GM12878 (cell line): Measurements from ENCODE around the gene EIF5A. TPM values are rescaled to one million over a fixed set of nuclear protein-coding genes. Genes with fewer than 3 reads are reported as not detected.

Source experiments
- ATAC-seq: fragments of 200-7000 bp; cut with Tn5 transposase; 3 replicates; pipeline ENCODE4 v1.9.1; 2020; ENCODE audit warnings: mild to moderate bottlenecking, moderate library complexity
- BruUV-seq: library from RNA; stranded (reverse); fragments of 400-500 nt; replicated peaks from 2 replicates; lab custom pipeline; 2021; lab: Mats Ljungman, UMichigan
- CTCF ChIA-PET: fragments of 300-600 bp; sonication (Branson Sonifier 250); formaldehyde crosslinking; extraction: SDS; loops from one replicate; lab custom pipeline; 2021; ENCODE audit warnings: inconsistent platforms; lab: Yijun Ruan, JAX
- POLR2A ChIA-PET: fragments of 350-600 bp; formaldehyde crosslinking; extraction: SDS; loops from one replicate; lab custom pipeline; 2021; ENCODE audit warnings: inconsistent platforms; lab: Charles Lee
- RAD21 ChIA-PET: fragments of 300-600 bp; sonication (Branson Sonifier 250); formaldehyde crosslinking; loops from one replicate; lab custom pipeline; 2023; ENCODE audit warnings: antibody characterized with exemption; ENCODE audit not compliant: unreplicated experiment; lab: Charles Lee
- SMC1A ChIA-PET: fragments of 300-600 bp; sonication (Branson Sonifier 250); formaldehyde crosslinking; loops from one replicate; lab custom pipeline; 2023; ENCODE audit not compliant: unreplicated experiment, uncharacterized antibody; lab: Charles Lee
- DNase-seq: peaks from one replicate; pipeline ENCODE4 v3.0.0-alpha.2; 2011; ENCODE audit warnings: low read depth, low spot score
- FAIRE-seq: peaks from 3 replicates; lab custom pipeline; 2011; peaks lifted over from hg19 to GRCh38; lab: Jason Lieb, UNC
- H2AFZ ChIP-seq: 2 replicates; pipeline ENCODE4 v1.6.0; 2011; ENCODE audit warnings: low read depth, low read length, control low read depth; ENCODE audit not compliant: control insufficient read depth
- H3K27ac ChIP-seq: 2 replicates; pipeline ENCODE4 v1.5.1; 2011; ENCODE audit warnings: control low read depth; ENCODE audit not compliant: control insufficient read depth, insufficient read depth
- H3K27me3 ChIP-seq, 2 experiments: replicated peaks in 1 of 2; 2 replicates each; pipeline versions ENCODE4 v1.6.0 to v1.6.1; 2011; ENCODE audit warnings: low read length in 1 of 2; ENCODE audit not compliant: control insufficient read depth in 2 of 2, insufficient read depth in 2 of 2
- H3K36me3 ChIP-seq, 2 experiments: 2 replicates each; pipeline ENCODE4 v1.5.1; 2011; ENCODE audit warnings: low read length in 1 of 2; ENCODE audit not compliant: control insufficient read depth in 2 of 2, insufficient read depth in 2 of 2
- H3K4me1 ChIP-seq: 2 replicates; pipeline ENCODE4 v1.6.1; 2011; ENCODE audit warnings: mild to moderate bottlenecking, low read length, moderate library complexity, mixed read lengths; ENCODE audit not compliant: control insufficient read depth, insufficient read depth
- H3K4me2 ChIP-seq: 2 replicates; pipeline ENCODE4 v1.6.0; 2011; ENCODE audit warnings: control low read depth; ENCODE audit not compliant: control insufficient read depth, insufficient read depth
- H3K4me3 ChIP-seq: fragments of 200-600 bp; sonication (generic); 2 replicates; pipeline ENCODE4 v1.5.1; 2016
- H3K79me2 ChIP-seq: 2 replicates; pipeline ENCODE4 v1.6.0; 2011; ENCODE audit warnings: low read length; ENCODE audit not compliant: control insufficient read depth, insufficient read depth
- H3K9ac ChIP-seq: 2 replicates; pipeline ENCODE4 v1.8.0; 2011; ENCODE audit warnings: low read length, control low read depth, mixed read lengths; ENCODE audit not compliant: control insufficient read depth, insufficient read depth
- H3K9me3 ChIP-seq: replicated peaks from 3 replicates; pipeline ENCODE4 v1.5.1; 2011; ENCODE audit warnings: mild to moderate bottlenecking, low read length; ENCODE audit not compliant: control insufficient read depth, insufficient read depth
- H4K20me1 ChIP-seq: 2 replicates; pipeline ENCODE4 v1.6.0; 2011; ENCODE audit not compliant: control insufficient read depth, insufficient read depth
- BACH1 ChIP-seq: fragments of 450-650 bp; IDR thresholded peaks from 2 replicates; pipeline ENCODE4 v1.6.1; 2017; ENCODE audit warnings: mild to moderate bottlenecking, borderline replicate concordance
- CHD2 ChIP-seq: IDR thresholded peaks from 2 replicates; pipeline ENCODE4 v1.6.1; 2011; ENCODE audit warnings: low read depth, low read length, improper control_type of control experiment, borderline replicate concordance
- CREB1 ChIP-seq: IDR thresholded peaks from 2 replicates; pipeline ENCODE4 v1.6.1; 2012; ENCODE audit warnings: low read depth, mild to moderate bottlenecking, inconsistent platforms
- DPF2 ChIP-seq: fragments of 450-650 bp; IDR thresholded peaks from 2 replicates; pipeline ENCODE4 v1.6.1; 2017; ENCODE audit warnings: mild to moderate bottlenecking
- HDAC2 ChIP-seq: fragments of 200-600 bp; sonication (generic); IDR thresholded peaks from 2 replicates; pipeline ENCODE4 v1.6.1; 2017
- IKZF2 ChIP-seq, 2 experiments: fragments of 450-650 bp; IDR thresholded peaks; 2 replicates each; pipeline ENCODE4 v1.6.1; 2017; ENCODE audit warnings: mild to moderate bottlenecking in 2 of 2, moderate library complexity in 2 of 2
- LARP7 ChIP-seq: fragments of 450-650 bp; IDR thresholded peaks from 2 replicates; pipeline ENCODE4 v1.6.1; 2017; ENCODE audit warnings: mild to moderate bottlenecking
- MXI1 ChIP-seq: fragments of 150-350 bp; IDR thresholded peaks from 2 replicates; pipeline ENCODE4 v1.6.1; 2011; ENCODE audit warnings: low read depth, mild to moderate bottlenecking, inconsistent platforms, low read length, improper control_type of control experiment
- MYC ChIP-seq: IDR thresholded peaks from 2 replicates; pipeline ENCODE4 v1.6.1; 2011; ENCODE audit warnings: mild to moderate bottlenecking, low read length, moderate library complexity, inconsistent platforms; ENCODE audit not compliant: insufficient read depth, insufficient replicate concordance, insufficient read length, severe bottlenecking
- NR2F1 ChIP-seq: fragments of 450-650 bp; conservative IDR thresholded peaks from 2 replicates; pipeline ENCODE4 v1.6.1; 2017; ENCODE audit warnings: mild to moderate bottlenecking
- POLR2A ChIP-seq: IDR thresholded peaks from 2 replicates; pipeline ENCODE4 v1.6.1; 2011; ENCODE audit warnings: low read depth, mild to moderate bottlenecking, low read length
- SP1 ChIP-seq: IDR thresholded peaks from one replicate; pipeline ENCODE4 v1.6.1; 2011; ENCODE audit warnings: low read depth, low read length
- TCF12 ChIP-seq: IDR thresholded peaks from 2 replicates; pipeline ENCODE4 v1.6.1; 2011; ENCODE audit warnings: low read depth, mild to moderate bottlenecking, low read length
- WGBS: methylation state at CpG from one replicate; pipeline ENCODE4 v1.1.6; 2016; ENCODE audit warnings: low lambda C conversion rate; ENCODE audit not compliant: insufficient replicate concordance, insufficient coverage; ENCODE audit errors: missing lambda C conversion rate; 5-methylcytosine and 5-hydroxymethylcytosine counted together
- in situ Hi-C: fragments of 300-500 bp; cut with MboI; formaldehyde crosslinking; loops from 9 replicates; pipeline ENCODE4 v1.14.3; 2018; ENCODE audit warnings: mixed read lengths
- intact Hi-C: fragments of 100-400 bp; cut with micrococcal nuclease; formaldehyde crosslinking; loops from one replicate; pipeline ENCODE4 v1.14.2; 2022; ENCODE audit not compliant: unreplicated experiment
- polyA plus RNA-seq, 11 experiments: library from polyadenylated mRNA; depleted of rRNA in 4 of 11; unstranded in 6 of 11; stranded (reverse) in 5 of 11; fragments of >200 nt; fragmentation: Nextera tagmentation in 4 of 11; fragmentation: Illumina TruSeq in 1 of 11; extraction: Ambion mirVana in 4 of 11; extraction: Trizol in 1 of 11; gene quantifications; 1 replicate in 1 of 11; 2 replicates in 10 of 11; pipeline versions ENCODE4 v1.2.1 to v1.2.3, GENCODE V29; 2011 to 2016; ENCODE audit warnings: inconsistent platforms in 2 of 11, missing spikeins in 2 of 11, low read depth in 1 of 11
- total RNA-seq, 4 experiments: library from RNA; depleted of rRNA in 3 of 4; stranded (reverse); fragments of >200 nt in 3 of 4; fragmentation: Illumina TruSeq in 1 of 4; extraction: Trizol in 1 of 4; gene quantifications; 2 replicates each; pipeline versions ENCODE4 v1.2.1 to v1.2.3, GENCODE V29; 2013 to 2021
- TF ChIP-seq, protein P1 (sequence below): fragments of 450-650 bp; IDR thresholded peaks from 2 replicates; pipeline ENCODE4 v1.6.1; 2018; ENCODE audit warnings: borderline replicate concordance, mild to moderate bottlenecking; ENCODE audit not compliant: partially characterized antibody
- TF ChIP-seq, protein P2 (sequence below): fragments of 450-650 bp; IDR thresholded peaks from 2 replicates; pipeline ENCODE4 v1.6.1; 2017; ENCODE audit warnings: mild to moderate bottlenecking, moderate library complexity

Gene EIF5A
- total and polyA plus RNA-seq, 10 of the 15 experiments (the other 5 are each of a cell fraction or from before 2014, with no cell fraction given): 26.5 to 1,792 (median 944) TPM

DNA sequence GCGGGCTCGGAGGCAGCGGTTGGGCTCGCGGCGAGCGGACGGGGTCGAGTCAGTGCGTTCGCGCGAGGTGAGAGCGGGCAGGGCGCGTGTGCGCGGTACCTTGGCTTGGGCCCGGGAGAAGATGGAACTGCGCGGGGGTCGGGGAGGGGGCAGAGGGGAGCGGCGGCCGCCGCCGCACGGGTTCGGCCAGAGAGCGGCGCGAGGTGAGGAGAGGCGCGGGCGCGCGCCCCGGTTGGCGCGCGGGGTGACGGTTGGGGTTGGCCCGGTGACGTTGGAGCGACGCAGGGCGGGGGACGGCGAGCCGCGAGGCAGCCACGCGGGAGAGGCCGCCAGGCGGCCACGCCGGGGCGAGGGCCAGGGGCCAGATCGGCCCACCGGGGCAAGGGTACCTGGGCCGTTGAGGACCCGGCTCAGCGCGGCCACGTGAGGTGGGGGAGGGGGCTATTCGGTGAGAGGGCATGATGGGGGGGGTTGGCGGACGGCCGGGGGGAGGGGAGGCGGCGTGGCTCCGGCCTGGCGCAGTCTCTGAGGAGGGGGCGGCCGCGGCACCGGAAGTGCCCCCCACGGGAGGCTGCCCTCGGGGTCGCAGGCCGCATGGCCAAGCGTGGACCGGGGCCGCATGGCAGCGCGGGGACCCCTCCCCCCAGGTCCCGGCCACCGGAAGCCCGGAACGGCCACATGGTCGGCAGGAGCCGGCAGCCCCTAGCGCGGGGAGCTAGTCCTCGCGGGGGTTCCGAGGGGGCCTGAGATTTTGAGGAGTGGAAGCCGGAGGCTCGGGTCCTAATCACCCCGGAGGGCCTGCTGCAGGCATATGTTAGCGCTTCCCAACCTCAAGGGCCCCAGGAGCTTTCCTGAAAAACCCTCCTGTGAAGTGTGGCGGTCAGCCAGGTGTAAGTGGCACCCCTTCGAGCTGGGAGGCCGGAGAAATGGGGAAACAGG is 527 bp downstream of the EIF5A start:
- ChIA-PET SMC1A (interaction anchor here (0.8 to 1.3 kb wide), 2 partner anchors 24 to 253 kb away, joined by 3 read pairs; no protein-coding TSS in a partner anchor), RAD21 (interaction anchor here (1.3 kb wide), 1 partner anchor 88 kb away, joined by 4 read pairs; the partner anchor contains the start of genes ACADVL and DLG4), POLR2A (interaction anchor here (0.6 to 2.0 kb wide), 4 partner anchors 22 to 379 kb away, joined by 3 to 9 read pairs (median 6); partner anchors contain the start of genes ACAP1, NEURL4 and TP53), CTCF (interaction anchor here (0.9 to 1.0 kb wide), 2 partner anchors 17 to 36 kb away, joined by 3 read pairs; no protein-coding TSS in a partner anchor)
- H3K27ac ChIP-seq: peak overlapping the region; percentile 99
- peak overlapping the region; percentile 99 for H3K4me3 ChIP-seq
- no peak overlapping the region for H2AFZ ChIP-seq
- H3K4me2 ChIP-seq: peak overlapping the region; percentile 9
- FAIRE-seq (no peak), DNase-seq (no peak), ATAC-seq (peak; percentile 15)
- H4K20me1 ChIP-seq: peaks cover 21% of the 10 kb centered on the region
- WGBS: 1% methylated on average over 63 of the region's 104 CpGs
- H3K9me3 ChIP-seq: no peaks in the 10 kb centered on the region
- peaks cover 19% of the 10 kb centered on the region for H3K4me1 ChIP-seq
- no TSS peak for BruUV-seq
- no peaks in the 10 kb centered on the region for H3K27me3 ChIP-seq
- H3K9ac ChIP-seq: peak overlapping the region; percentile 100
- H3K79me2 ChIP-seq: peaks cover 49% of the 10 kb centered on the region
- intact Hi-C loops (loop anchor here (2.0 to 10.0 kb wide), 3 partner anchors 21 to 377 kb away; partner anchors contain the start of genes GABARAP, NEURL4, TP53 and WRAP53), in situ Hi-C loops (no loop called here)
- H3K36me3 ChIP-seq: peaks cover 21 to 29% of the 10 kb centered on the region in 2 experiments
- TF ChIP-seq SP1 (no peak), CREB1 (peak; percentile 70; the same call in 1 of the 2 replicates), IKZF2 (IDR thresholded peaks at IDR 0.05) (no peak), BACH1 (peak; percentile 42; the same call in 1 of the 2 replicates), POLR2A (peak; percentile 58), HDAC2 (no peak), MXI1 (peak; percentile 72), LARP7 (peak; percentile 71), DPF2 (peak; percentile 37; the same call in 1 of the 2 replicates), CHD2 (peak; percentile 58; the same call in 1 of the 2 replicates), TCF12 (0 out of 2 replicates have a peak, but pooled peaks have one; percentile 1), MYC (peak; percentile 91), NR2F1 (0 out of 2 replicates have a peak, but pooled peaks have one; percentile 37)
- TF ChIP-seq, protein P1, sequence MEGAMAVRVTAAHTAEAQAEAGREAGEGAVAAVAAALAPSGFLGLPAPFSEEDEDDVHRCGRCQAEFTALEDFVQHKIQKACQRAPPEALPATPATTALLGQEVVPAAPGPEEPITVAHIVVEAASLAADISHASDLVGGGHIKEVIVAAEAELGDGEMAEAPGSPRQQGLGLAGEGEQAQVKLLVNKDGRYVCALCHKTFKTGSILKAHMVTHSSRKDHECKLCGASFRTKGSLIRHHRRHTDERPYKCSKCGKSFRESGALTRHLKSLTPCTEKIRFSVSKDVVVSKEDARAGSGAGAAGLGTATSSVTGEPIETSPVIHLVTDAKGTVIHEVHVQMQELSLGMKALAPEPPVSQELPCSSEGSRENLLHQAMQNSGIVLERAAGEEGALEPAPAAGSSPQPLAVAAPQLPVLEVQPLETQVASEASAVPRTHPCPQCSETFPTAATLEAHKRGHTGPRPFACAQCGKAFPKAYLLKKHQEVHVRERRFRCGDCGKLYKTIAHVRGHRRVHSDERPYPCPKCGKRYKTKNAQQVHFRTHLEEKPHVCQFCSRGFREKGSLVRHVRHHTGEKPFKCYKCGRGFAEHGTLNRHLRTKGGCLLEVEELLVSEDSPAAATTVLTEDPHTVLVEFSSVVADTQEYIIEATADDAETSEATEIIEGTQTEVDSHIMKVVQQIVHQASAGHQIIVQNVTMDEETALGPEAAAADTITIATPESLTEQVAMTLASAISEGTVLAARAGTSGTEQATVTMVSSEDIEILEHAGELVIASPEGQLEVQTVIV: no peak
- TF ChIP-seq, protein P2, sequence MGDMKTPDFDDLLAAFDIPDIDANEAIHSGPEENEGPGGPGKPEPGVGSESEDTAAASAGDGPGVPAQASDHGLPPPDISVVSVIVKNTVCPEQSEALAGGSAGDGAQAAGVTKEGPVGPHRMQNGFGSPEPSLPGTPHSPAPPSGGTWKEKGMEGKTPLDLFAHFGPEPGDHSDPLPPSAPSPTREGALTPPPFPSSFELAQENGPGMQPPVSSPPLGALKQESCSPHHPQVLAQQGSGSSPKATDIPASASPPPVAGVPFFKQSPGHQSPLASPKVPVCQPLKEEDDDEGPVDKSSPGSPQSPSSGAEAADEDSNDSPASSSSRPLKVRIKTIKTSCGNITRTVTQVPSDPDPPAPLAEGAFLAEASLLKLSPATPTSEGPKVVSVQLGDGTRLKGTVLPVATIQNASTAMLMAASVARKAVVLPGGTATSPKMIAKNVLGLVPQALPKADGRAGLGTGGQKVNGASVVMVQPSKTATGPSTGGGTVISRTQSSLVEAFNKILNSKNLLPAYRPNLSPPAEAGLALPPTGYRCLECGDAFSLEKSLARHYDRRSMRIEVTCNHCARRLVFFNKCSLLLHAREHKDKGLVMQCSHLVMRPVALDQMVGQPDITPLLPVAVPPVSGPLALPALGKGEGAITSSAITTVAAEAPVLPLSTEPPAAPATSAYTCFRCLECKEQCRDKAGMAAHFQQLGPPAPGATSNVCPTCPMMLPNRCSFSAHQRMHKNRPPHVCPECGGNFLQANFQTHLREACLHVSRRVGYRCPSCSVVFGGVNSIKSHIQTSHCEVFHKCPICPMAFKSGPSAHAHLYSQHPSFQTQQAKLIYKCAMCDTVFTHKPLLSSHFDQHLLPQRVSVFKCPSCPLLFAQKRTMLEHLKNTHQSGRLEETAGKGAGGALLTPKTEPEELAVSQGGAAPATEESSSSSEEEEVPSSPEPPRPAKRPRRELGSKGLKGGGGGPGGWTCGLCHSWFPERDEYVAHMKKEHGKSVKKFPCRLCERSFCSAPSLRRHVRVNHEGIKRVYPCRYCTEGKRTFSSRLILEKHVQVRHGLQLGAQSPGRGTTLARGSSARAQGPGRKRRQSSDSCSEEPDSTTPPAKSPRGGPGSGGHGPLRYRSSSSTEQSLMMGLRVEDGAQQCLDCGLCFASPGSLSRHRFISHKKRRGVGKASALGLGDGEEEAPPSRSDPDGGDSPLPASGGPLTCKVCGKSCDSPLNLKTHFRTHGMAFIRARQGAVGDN: peak; percentile 66; the same call in 1 of the 2 replicates
